Duodenal mucosa (tissue), 2 donors: ENCODE data around the gene PNPLA2.

Experiments
- H3K27ac ChIP-seq: one replicate; pipeline ENCODE4 v1.7.0; 2013; ENCODE audit warnings: low read depth, low read length
- H3K27me3 ChIP-seq, 2 donors: one replicate each; pipeline ENCODE4 v1.7.0; 2013; ENCODE audit warnings: low read length in 2 of 2, control low read depth in 1 of 2; ENCODE audit not compliant: insufficient read depth in 2 of 2, control insufficient read depth in 1 of 2
- H3K36me3 ChIP-seq, 2 donors: one replicate each; pipeline ENCODE4 v1.7.0; 2013; ENCODE audit warnings: low read length in 2 of 2, control low read depth in 1 of 2; ENCODE audit not compliant: insufficient read depth in 2 of 2, control insufficient read depth in 1 of 2
- H3K4me1 ChIP-seq, 2 donors: one replicate each; pipeline ENCODE4 v1.7.0; 2013; ENCODE audit warnings: low read length in 2 of 2, control low read depth in 1 of 2; ENCODE audit not compliant: insufficient read depth in 2 of 2, control insufficient read depth in 1 of 2
- H3K4me3 ChIP-seq, 2 donors: one replicate each; pipeline ENCODE4 v1.7.0; 2013; ENCODE audit warnings: low read length in 2 of 2, low read depth in 1 of 2
- H3K9ac ChIP-seq, 2 donors: one replicate each; pipeline ENCODE4 v1.7.0; 2013; ENCODE audit warnings: low read length in 2 of 2, low read depth in 1 of 2
- H3K9me3 ChIP-seq, 2 donors: one replicate each; pipeline ENCODE4 v1.7.0; 2013; ENCODE audit warnings: low read length in 2 of 2, control low read depth in 1 of 2; ENCODE audit not compliant: control insufficient read depth in 1 of 2

PNPLA2 gene

GRCh38 chr11:868802-869201, 50.1 kb downstream of the PNPLA2 start:
- peaks cover 0 to 2% of the 10 kb centered on the region in 2 donors for H3K36me3 ChIP-seq
- H3K4me3 ChIP-seq: no peak overlapping the region
- H3K9me3 ChIP-seq: no peaks in the 10 kb centered on the region
- H3K27ac ChIP-seq: no peak overlapping the region
- peaks cover 0 to 4% of the 10 kb centered on the region in 2 donors for H3K27me3 ChIP-seq
- H3K9ac ChIP-seq: no peak overlapping the region
- H3K4me1 ChIP-seq: no peaks in the 10 kb centered on the region

DNA sequence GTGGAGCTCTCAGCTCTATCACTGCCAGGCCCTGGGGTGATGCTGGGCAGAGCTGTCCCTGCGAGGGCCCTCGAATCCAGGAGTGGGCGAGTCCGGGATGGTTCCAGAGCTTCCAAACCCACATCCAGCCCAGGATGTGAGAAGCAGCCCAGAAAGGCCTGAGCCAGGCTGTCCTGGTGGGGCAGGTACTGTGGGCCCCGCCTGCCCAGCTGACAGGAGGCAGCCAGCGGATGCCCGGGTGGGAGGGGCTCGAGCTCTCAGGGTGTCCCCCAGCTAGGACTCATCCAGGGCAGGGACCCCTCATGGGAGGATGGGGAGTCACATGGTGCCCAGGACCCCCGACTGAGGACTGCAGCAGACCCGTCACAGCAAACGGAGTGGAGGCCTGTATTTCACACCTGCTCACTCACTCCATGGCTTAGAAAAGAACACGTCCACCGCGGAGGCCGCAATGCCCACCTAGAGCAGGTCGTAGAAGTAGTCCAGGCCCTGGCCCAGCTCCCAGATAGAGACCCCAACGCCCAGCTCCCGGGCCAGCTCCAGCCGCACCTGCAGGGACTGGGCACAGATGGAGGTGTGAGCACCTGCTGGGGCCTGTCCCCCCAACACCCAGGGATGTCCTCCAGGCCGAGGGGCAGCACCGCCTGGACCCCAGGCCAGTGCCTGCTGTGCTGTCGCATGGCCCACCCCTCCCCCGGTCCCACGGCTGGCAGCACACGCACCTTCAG, 50.8 kb downstream of the PNPLA2 start:
- Histone ChIP-seq H3K9me3 (no peaks in the 10 kb centered on the region), H3K9ac (no peak overlapping the region), H3K27me3 (no peaks in the 10 kb centered on the region), H3K27ac (no peak overlapping the region), H3K36me3 (peaks cover 0 to 2% of the 10 kb centered on the region in 2 donors), H3K4me1 (no peaks in the 10 kb centered on the region), H3K4me3 (no peak overlapping the region)

DNA sequence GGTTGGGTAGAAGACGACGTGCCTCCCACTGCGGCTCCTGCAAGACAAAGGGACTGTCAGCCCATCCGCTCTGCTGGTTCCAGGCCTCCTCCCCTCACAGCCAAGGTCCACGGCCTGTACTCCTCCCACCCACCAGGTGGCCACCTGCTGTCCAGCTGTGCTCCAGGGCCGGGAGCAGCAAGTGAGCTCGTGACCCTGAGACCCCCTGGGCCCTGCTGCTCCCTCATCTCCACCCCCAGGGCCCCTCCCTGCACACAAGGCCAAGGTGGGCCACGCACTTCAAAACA, 51.4 kb downstream of the PNPLA2 start:
- Histone ChIP-seq H3K4me1 (no peaks in the 10 kb centered on the region), H3K36me3 (peaks cover 0 to 2% of the 10 kb centered on the region in 2 donors), H3K4me3 (no peak overlapping the region), H3K27ac (no peak overlapping the region), H3K9ac (no peak overlapping the region), H3K27me3 (no peaks in the 10 kb centered on the region), H3K9me3 (no peaks in the 10 kb centered on the region)

DNA sequence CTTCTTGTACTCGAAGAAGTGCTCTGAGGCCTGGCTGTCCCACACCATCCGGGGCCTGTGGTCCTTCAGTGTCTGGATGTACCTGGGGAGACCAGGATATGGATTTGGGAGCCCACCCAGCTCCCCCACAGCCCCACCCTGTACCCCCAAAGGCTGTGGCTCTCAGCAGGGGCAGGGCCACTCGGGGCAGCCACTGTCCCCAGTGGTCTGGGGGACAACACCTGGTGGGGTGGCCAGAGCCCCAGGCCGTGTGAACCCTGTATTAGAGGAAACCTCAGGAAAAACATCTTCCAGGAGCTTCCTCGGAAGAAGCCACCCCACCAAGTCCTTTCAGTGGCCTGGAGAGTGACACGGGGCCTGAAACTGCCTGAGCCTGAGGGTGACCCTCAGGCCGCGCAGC, 51.7 kb downstream of the PNPLA2 start:
- no peak overlapping the region for H3K4me3 ChIP-seq
- no peaks in the 10 kb centered on the region for H3K9me3 ChIP-seq
- no peaks in the 10 kb centered on the region for H3K27me3 ChIP-seq
- H3K27ac ChIP-seq: no peak overlapping the region
- H3K36me3 ChIP-seq: peaks cover 0 to 3% of the 10 kb centered on the region in 2 donors
- H3K9ac ChIP-seq: no peak overlapping the region
- H3K4me1 ChIP-seq: no peaks in the 10 kb centered on the region

- Histone ChIP-seq H3K9ac (no peak overlapping the region), H3K36me3 (peaks cover 0 to 7% of the 10 kb centered on the region in 2 donors), H3K4me1 (no peaks in the 10 kb centered on the region), H3K4me3 (no peak overlapping the region), H3K9me3 (no peaks in the 10 kb centered on the region), H3K27ac (no peak overlapping the region), H3K27me3 (no peaks in the 10 kb centered on the region)
Observed at GRCh38 chr11:871472-871871, 52.8 kb downstream of the PNPLA2 start.

DNA sequence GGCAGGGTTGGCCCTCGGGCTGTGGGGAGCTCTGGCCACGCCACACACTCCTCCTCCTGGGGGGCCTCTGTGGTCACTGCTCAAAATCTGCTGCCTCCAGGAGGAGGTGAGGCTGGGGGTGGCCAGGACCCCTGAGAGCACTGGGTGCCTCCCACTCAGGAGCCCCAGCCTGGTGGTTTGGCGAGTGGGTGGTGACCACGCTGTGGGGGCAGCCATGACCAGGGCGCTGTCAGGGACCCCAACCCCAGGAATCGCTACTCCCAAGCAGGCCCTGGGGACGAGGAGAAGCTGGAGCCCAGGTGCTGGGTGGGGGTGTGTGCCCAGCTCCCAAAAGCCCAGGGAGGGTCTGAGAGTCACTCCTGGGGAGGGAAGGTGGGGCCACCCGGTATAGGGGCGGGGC, 54.1 kb downstream of the PNPLA2 start:
- Histone ChIP-seq H3K4me3 (no peak overlapping the region), H3K36me3 (peaks cover 0 to 7% of the 10 kb centered on the region in 2 donors), H3K9ac (no peak overlapping the region), H3K27me3 (no peaks in the 10 kb centered on the region), H3K27ac (no peak overlapping the region), H3K9me3 (no peaks in the 10 kb centered on the region), H3K4me1 (no peaks in the 10 kb centered on the region)

DNA sequence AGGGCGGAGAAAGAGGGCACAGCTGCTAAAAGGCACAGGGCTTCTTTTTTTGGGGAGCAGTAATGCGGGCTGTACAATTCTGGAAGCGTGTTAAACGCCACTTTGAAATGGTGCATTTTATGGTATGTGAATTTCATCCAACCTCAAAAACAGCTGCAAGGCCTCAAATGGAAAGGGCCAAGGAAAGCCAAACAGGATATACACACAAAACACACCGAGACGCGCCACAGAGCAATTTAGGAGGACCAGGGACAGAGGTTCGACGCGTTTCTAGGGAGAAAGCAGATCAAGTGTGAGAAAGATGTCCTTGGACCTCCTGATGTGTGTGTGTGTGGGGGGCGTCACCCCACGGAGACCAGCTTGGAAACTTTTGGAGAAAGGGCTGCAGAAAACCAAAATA, 55.0 kb downstream of the PNPLA2 start:
- no peak overlapping the region for H3K27ac ChIP-seq
- H3K36me3 ChIP-seq: peaks cover 0 to 7% of the 10 kb centered on the region in 2 donors
- H3K9me3 ChIP-seq: no peaks in the 10 kb centered on the region
- no peaks in the 10 kb centered on the region for H3K4me1 ChIP-seq
- H3K27me3 ChIP-seq: no peaks in the 10 kb centered on the region
- H3K4me3 ChIP-seq: no peak overlapping the region
- no peak overlapping the region for H3K9ac ChIP-seq
